A172 (cell line): ENCODE results near the gene TCEAL6. TPM values are rescaled to one million over a fixed set of nuclear protein-coding genes. Genes with fewer than 3 reads are reported as not detected.
"Not testable (repeated sequence)": the region's sequence is repeated elsewhere in the genome, so short reads cannot be mapped to it uniquely, and the experiment has no call there.

Experiments
- DNase-seq: peaks from one replicate; pipeline ENCODE4 v3.0.0-alpha.2; 2015; ENCODE audit warnings: low spot score
- total RNA-seq: library from RNA; depleted of rRNA; stranded (reverse); fragments of >200 nt; shearing (Covaris generic); gene quantifications from 2 replicates; pipeline ENCODE4 v1.2.3, GENCODE V29; 2014; rRNA removed

Gene TCEAL6
- total RNA-seq = not detected in 2 replicates

DNA sequence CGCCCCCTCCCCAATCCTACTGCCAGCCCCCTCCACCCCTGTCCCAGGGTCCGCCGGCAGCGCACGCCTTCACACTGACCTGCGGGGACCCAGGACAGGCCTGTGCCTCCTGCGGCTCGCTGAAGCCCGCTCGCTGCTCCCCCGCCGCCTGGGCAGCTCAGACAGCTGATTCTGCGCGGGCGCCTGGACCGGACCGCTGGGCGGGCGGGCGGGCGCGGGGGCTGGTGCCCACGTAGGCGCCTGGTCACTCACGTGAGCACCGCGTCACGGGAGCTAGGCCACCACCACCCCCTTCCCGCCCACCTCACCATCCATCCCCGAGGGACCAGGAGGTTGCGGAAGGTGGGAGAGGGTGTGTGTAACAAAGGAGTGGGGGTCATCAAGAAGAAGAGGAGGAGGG lies at the start of gene TCEAL6:
Gene TCEAL6 (minus strand): TSS at position 208 of the 400 bp plus-strand sequence.
- not testable (repeated sequence) for DNase-seq

DNA sequence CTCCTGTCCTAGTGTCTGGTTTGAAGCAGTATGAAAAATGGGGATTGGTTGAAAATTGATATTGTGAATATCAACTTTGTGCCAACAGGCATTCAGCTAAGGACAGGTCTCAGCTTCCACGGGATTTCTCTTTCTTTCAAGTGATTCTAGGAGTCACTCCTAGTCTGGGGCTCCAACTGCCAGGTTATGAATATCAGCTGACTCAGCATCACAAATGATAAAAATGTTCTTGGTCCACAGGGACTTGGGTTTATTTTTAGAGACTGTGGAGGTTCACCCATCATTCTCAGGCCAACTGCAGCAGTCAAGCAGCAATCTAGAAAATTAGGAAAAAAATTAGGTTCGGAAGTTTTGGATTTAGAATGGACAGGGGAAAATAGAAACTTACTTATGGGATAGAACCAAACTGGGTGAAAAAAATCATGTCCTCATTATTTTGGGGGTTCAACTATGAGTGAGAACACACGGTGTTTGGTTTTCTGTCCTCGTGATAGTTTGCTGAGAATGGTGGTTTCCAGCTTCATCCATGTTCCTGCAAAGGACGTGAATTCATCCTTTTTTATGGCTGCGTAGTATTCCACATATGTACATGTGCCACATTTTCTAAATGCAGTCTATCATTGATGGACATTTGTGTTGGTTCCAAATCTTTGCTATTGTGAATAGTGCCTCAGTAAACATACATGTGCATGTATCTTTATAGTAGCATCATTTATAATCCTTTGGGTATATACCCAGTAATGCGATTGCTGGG lies 43.9 kb upstream of the TCEAL6 start:
- DNase-seq = no peak

DNA sequence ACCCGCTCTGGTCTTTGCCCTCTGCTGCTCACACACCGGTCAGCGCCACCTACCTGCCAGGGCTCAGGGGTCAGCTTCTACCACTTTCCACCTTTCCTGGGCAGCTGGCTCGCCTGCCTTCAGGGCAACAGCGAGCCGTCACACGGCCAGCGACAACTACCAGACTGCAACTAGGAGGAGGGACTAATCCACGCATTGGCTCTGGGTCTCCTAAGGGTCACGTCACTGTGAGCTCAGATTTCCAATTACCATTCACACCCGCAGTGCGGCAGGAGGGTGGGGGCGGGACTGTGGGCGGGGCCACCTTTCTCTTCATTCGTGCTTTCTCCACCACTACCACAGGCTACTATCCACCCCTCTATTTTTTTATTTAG lies 13.5 kb upstream of the TCEAL6 start, which contains the start of gene BEX5:
Gene BEX5 (minus strand): TSS at position 172 of the 374 bp plus-strand sequence. CDS start 1,712 bp downstream, outside the sequence.
- no peak for DNase-seq

DNA sequence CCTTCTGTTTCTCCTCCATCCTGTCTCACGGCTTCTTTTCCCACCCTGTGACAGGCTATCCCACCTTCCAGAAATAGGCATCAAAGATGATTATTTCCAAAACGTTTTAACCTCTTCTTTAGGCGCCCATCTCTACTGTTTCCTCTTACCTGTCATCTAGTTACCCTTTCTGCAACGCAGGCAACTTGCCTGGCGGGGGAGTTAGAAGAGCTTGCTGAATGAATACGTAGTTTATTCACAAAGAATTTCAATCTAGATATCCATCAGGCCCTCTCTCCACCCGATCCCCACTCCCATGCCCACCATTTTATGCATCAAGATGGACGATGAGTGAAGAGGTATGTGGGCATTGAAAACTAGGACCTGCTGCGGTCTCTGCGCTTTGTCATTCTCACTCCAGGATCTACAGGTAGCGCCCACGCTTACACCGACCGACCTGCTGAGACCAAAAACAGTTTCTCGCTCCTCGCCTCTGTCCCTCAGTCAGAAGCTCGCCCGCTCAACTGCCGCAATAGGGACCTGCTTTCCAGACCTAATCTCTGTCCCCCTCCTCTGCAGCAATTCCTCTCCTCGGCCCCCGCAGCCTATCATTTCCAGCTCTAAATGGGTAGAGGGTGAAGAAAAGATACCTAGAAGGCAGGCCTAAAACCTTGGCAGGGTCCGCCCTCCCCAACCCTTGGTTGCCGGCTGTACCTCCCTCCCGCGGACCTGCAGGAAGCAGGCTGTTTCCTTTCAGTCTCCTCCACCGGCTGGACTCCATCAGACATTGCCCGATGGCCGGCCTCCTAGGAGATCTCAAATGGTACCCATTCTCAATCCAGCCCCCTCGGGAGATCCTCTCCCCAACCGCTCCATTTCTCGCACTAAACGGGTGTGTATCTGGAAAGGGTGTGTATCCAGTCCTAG lies 12.9 kb upstream of the TCEAL6 start:
- no peak for DNase-seq

DNA sequence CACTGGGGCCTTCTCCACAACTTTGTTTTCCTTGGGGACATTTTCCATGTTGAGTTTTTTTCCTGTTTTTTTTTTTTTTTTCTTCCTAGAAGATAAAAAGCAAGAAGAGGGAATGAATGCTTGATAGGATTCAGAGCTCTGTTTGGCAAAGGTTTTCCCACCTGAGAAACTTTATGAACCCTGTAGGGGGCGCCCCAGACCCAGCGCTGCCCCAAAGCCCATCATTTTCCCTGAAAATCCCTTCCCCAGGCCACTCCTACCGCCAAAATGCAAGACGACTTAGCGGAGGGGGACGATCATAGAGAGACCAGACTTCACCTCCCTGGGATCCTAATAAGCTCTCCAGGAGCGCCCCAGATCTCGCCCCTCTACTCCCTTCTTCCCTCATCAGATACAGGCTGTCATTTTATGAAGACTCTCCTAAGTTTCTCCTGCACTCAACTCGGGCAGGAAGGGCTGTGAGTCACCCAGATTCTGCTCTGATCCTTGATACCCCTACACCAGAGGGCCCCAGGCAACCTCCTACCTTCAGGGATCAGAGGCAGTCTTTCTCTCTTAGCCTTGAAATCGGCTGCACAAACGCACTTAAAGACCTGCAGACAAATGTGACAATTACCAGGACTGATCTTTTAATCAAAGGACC lies 12.1 kb upstream of the TCEAL6 start:
- DNase-seq = no peak

DNA sequence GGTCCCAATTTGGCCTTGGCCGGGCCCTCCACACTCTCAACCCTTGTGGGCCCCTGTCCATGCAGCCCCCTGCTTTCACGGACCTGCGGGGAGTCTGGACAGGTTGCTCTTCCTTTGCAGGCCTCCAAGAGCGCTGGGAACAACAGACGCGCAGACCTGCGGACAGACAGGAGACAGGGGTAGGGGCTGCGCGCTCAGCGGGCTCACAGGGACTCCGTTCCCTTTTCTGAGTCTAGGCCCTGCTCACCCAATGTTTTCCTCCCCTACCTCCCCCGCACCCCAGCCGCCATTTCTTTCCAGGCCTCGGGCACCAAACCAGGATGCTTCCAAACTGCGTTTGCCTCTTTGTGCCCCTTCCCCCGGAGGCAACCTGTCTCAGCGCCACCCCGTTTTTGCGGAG lies 650 bp downstream of the TCEAL6 start:
- DNase-seq = not testable (repeated sequence)

DNA sequence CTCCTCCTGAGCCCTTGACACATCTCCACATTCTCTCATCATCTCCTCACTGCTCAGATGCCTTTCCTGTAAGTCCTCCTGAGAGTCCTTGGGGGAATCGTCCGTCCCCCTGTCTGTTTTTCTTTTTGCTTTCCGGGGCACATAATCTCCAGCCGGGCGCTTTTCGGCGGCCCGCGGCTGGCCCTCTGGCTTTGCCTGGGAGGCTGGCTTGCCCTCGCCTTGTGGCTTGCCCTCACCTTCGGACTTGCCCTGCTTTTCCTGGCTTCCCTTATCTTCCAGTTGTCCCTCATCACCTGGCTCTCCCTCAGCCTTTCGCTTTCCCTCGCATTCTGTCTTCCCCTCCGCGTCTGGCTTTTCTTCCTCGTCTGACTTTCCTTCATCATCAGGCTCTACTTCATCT lies 1.4 kb downstream of the TCEAL6 start:
- not testable (repeated sequence) for DNase-seq

DNA sequence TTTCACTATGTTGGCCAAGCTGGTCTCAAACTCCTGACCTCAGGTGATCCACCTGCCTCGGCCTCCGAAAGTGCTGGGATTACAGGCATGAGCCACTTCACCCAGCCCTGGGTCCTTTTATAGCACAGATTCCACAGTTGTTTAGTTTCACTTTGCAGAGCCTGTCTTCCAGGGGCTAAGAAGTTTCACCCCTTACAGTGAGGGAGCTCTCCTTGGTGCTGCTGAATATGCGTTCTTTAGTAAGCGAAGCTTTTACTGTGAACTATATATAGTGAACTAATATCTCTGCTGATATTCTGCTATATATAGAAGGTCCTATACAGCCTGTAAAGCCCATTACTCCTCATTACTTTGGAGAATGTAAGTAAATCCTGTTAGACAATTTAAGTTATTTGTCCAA lies 4.2 kb downstream of the TCEAL6 start:
- DNase-seq = no peak

DNA sequence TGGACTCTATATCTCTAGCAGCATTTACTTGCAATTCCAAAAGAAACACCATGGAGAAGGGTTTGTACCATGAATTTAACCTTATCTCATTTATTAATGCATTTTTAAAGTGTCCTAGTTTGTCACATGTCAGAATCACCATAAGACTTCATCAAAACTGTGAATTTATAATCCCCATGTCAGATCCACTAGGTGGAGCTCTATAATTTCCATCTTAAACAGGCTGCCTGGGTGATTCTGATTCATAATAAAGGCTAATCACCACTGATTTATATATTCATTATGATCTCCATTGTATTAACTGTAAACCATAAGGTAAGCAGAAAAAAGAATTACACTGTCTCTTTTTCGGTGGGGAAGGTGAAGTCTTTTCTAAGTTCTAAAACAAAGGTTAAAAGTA lies 12.8 kb downstream of the TCEAL6 start:
- no peak for DNase-seq

DNA sequence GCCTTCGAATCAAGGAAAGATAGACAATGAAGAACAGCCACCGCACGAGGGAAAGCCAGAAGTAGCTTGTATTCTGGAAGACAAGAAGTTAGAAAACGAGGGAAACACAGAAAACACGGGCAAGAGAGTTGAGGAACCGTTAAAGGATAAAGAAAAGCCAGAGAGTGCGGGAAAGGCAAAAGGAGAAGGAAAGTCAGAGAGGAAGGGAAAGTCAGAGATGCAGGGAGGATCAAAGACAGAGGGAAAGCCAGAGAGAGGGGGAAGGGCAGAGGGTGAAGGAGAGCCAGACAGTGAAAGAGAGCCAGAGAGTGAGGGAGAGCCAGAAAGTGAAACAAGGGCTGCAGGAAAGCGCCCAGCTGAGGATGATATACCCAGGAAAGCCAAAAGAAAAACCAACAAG lies 15.4 kb downstream of the TCEAL6 start:
- no peak for DNase-seq

DNA sequence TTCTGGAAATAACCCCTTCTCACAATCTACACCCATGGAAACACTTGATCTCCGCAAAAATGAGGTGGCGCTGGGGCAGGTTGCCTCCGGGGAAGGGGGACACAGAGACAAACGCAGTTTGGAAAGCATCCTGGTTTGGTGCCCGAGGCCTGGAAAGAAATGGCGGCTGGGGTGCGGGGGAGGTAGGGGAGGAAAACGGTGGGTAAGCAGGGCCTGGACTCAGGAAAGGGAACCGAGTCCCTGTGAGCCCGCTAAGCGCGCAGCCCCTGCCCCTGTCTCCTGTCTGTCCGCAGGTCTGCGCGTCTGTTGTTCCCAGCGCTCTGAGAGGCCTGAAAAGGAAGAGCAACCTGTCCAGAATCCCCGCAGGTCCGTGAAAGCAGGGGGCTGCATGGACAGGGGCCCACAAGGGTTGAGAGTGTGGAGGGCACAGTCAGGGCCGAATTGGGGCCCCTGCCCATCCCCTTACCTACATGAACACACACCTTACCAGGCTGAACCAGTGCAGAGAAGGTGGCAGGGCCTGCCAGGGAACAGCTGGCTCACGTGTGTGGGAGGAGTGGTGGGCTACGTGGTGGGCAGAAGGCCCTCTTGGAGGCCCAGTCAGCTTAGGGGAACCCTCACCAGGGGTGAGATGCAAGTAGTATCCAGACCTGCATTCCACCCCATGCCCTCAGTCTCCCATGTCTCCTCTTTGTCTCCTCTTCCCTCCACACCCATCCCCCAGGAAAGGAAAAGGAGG lies 16.0 kb downstream of the TCEAL6 start:
- DNase-seq = not testable (repeated sequence)

DNA sequence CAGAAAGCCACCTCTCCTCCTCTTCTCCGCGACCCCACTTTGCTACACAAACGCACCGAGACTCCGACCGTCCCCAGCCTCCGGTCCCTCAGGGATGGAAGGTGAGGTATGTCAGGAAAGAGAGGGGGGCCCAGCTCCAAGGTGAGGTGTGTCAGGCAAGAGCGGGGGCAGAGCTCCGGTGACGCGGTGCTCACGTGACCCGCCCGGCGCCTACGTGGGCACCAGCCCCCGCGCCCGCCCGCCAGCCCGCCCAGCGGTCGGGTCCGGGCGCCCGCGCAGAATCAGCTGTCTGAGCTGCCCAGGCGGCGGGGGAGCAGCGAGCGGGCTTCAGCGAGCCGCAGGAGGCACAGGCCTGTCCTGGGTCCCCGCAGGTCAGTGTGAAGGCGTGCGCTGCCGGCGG lies 16.8 kb downstream of the TCEAL6 start, which contains the start of gene TCEAL2:
Gene TCEAL2 (plus strand): TSS at position 244 of the 400 bp plus-strand sequence. CDS start 1,152 bp downstream, outside the sequence.
- not testable (repeated sequence) for DNase-seq

DNA sequence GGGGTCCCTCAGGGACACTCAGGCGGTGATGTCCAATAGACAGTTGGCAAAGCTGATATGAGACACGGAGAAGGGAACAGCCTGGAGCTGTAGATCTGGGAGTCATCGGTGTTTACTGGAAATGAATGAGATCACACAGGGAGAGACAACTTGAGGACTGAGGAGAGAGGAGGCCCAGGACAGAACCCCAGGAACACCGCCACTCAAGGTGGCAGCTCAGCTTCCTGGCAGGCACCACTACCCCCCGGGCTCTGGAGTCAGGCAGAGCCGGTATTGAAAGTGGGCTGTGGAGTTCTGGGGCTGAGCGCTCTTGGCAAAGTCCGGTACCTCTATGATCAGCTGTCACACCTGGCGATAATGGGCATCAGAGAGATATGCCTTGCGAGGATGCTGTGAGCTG lies 17.3 kb downstream of the TCEAL6 start:
- DNase-seq = not testable (repeated sequence)

DNA sequence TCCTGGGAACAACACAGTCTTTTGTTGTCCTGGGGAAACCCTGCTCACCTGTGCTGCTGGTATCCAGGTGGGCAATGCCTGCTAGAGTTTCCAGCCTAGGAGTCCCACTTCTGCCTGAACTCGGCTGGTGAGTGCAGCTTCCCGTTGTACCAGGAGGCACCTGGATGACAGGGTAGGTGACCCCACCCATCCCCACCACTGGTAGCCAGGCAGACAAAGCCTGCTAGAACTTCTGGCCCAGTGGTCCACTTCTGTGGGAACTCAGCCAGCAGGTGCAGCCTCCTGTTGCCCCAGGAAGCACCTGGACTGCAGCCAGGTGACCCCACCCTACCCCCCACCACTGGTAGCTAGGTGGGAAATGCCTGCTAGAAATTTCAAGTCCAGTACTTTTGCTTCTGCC lies 26.5 kb downstream of the TCEAL6 start:
- no peak for DNase-seq

DNA sequence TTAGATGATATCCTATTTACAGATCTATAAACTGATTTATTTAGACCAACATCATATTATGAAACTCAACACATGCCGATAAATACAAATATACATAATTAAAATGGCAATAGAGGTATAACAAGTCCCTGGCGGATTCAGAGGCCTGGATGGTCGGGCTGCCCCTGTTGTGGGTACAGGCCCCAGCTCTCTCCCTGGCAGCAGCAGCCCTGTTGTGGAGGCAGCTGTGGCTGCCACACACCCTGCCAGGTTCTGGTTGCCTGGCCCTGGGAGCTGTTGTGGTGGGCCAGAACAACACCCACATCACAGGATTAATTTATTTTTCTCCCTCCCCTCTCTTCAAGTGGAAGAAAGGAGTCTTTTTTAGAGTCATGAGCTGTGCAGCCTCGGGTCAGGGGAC lies 28.9 kb downstream of the TCEAL6 start:
- no peak for DNase-seq

Other genes with a start within 250 kb of the TCEAL6 start
- 0.53 and 3.2 TPM in 2 replicates for gene ZMAT1, start 210.5 kb downstream of the TCEAL6 start, total RNA-seq
- not detected in 2 replicates for gene TCEAL2, start 16.8 kb downstream of the TCEAL6 start, total RNA-seq
- not detected in 2 replicates for gene BEX5, start 13.5 kb upstream of the TCEAL6 start, total RNA-seq
- gene TCP11X1, start 72.8 kb upstream of the TCEAL6 start, total RNA-seq = not detected in 2 replicates
- gene NXF2, start 104.7 kb upstream of the TCEAL6 start, total RNA-seq = 0.22 TPM in 1 of 2 replicates, not detected in the other